ENCODE results near the gene DGKG. TPM values are rescaled to one million over a fixed set of nuclear protein-coding genes. Genes with fewer than 3 reads are reported as not detected.

DGKG gene
- total RNA-seq, 2 experiments from 2014 or later, result not detected

GRCh38 chr3:186144257-186144656 lies 217.8 kb downstream of the DGKG start:
- no peak for DNase-seq
- Mint-ChIP-seq H3K4me1 (ENCODE audit: low read depth) (no peaks in the 10 kb centered on the region), H3K27me3 (peaks cover 33% of the 10 kb centered on the region), H3K4me3 (no peak overlapping the region), H3K9me3 (no peaks in the 10 kb centered on the region), H3K27ac (no peak overlapping the region), H3K36me3 (ENCODE audit: low read depth) (no peaks in the 10 kb centered on the region)
- H3K27me3 ChIP-seq (ENCODE audit: control insufficient read depth in 1 of 2, insufficient read depth in 2 of 2, low read length in 2 of 2), result peaks cover 0 to 7% of the 10 kb centered on the region in 2 experiments
- no peak overlapping the region for H3K4me3 ChIP-seq (ENCODE audit: low read length)
- ATAC-seq (ENCODE audit: poor library complexity), result no peak
- ChIA-PET POLR2A (no interaction called here), CTCF (no interaction called here)
- no peak for TF ChIP-seq CTCF (IDR thresholded peaks at IDR 0.05)
- no peaks in the 10 kb centered on the region for H3K4me1 ChIP-seq (ENCODE audit: insufficient read depth, low read length)
- H3K27ac ChIP-seq (ENCODE audit: low read depth in 1 of 2, low read length in 2 of 2), result no peak overlapping the region
- no peaks in the 10 kb centered on the region for H3K9me3 ChIP-seq (ENCODE audit: control insufficient read depth in 1 of 2, insufficient read depth in 1 of 2, low read length in 2 of 2)
- H3K36me3 ChIP-seq (ENCODE audit: insufficient read depth, low read length), result no peaks in the 10 kb centered on the region
- intact Hi-C loops (cut with DNase I, micrococcal nuclease), result no loop called here

DNA sequence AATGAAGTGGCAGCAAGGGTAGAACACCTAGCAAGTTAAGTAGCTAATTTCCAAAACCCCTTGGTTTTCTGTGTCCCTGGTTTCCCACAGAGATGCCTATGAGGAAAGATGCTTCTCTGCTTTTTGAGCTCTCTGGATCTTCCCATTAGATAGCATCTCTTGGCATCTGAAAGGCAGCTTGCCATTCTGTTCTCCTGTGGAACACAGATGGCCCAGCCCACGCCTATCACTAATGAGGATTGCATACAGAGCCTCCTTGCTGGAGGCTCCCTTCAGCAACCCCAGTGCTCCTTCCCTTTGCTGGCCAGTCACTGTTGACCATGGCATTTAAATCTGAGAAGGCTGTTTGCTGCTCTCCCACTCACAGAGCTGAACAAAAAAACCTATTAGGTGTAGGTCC lies 218.8 kb downstream of the DGKG start:
- intact Hi-C loops (cut with DNase I, micrococcal nuclease), result no loop called here
- Histone ChIP-seq H3K27ac (ENCODE audit: low read depth in 1 of 2, low read length in 2 of 2) (no peak overlapping the region), H3K4me1 (ENCODE audit: insufficient read depth, low read length) (no peaks in the 10 kb centered on the region), H3K9me3 (ENCODE audit: control insufficient read depth in 1 of 2, insufficient read depth in 1 of 2, low read length in 2 of 2) (no peaks in the 10 kb centered on the region), H3K36me3 (ENCODE audit: insufficient read depth, low read length) (no peaks in the 10 kb centered on the region), H3K27me3 (ENCODE audit: control insufficient read depth in 1 of 2, insufficient read depth in 2 of 2, low read length in 2 of 2) (peaks cover 0 to 3% of the 10 kb centered on the region in 2 experiments), H3K4me3 (ENCODE audit: low read length) (no peak overlapping the region)
- POLR2A ChIA-PET, result no interaction called here
- H3K27ac Mint-ChIP-seq, result no peak overlapping the region
- H3K4me1 Mint-ChIP-seq (ENCODE audit: low read depth), result no peaks in the 10 kb centered on the region
- no peak for TF ChIP-seq CTCF (IDR thresholded peaks at IDR 0.05)
- peaks cover 30% of the 10 kb centered on the region for H3K27me3 Mint-ChIP-seq
- ATAC-seq (ENCODE audit: poor library complexity) (no peak), DNase-seq (no peak)
- CTCF ChIA-PET, result no interaction called here
- H3K36me3 Mint-ChIP-seq (ENCODE audit: low read depth), result no peaks in the 10 kb centered on the region
- no peaks in the 10 kb centered on the region for H3K9me3 Mint-ChIP-seq
- H3K4me3 Mint-ChIP-seq, result no peak overlapping the region

GRCh38 chr3:186142393-186142932 lies 219.6 kb downstream of the DGKG start:
- ATAC-seq (ENCODE audit: poor library complexity) (no peak), DNase-seq (no peak)
- Mint-ChIP-seq H3K27me3 (peaks cover 30% of the 10 kb centered on the region), H3K36me3 (ENCODE audit: low read depth) (no peaks in the 10 kb centered on the region), H3K4me1 (ENCODE audit: low read depth) (no peaks in the 10 kb centered on the region), H3K4me3 (no peak overlapping the region), H3K27ac (no peak overlapping the region), H3K9me3 (no peaks in the 10 kb centered on the region)
- ChIA-PET CTCF (no interaction called here), POLR2A (no interaction called here)
- Histone ChIP-seq H3K27ac (ENCODE audit: low read depth in 1 of 2, low read length in 2 of 2) (no peak overlapping the region), H3K9me3 (ENCODE audit: control insufficient read depth in 1 of 2, insufficient read depth in 1 of 2, low read length in 2 of 2) (no peaks in the 10 kb centered on the region), H3K4me1 (ENCODE audit: insufficient read depth, low read length) (no peaks in the 10 kb centered on the region), H3K36me3 (ENCODE audit: insufficient read depth, low read length) (no peaks in the 10 kb centered on the region), H3K4me3 (ENCODE audit: low read length) (no peak overlapping the region), H3K27me3 (ENCODE audit: control insufficient read depth in 1 of 2, insufficient read depth in 2 of 2, low read length in 2 of 2) (peaks cover 0 to 2% of the 10 kb centered on the region in 2 experiments)
- TF ChIP-seq CTCF (IDR thresholded peaks at IDR 0.05), result no peak
- intact Hi-C loops (cut with DNase I, micrococcal nuclease), result no loop called here
